NOMO-1 treated with dmso at 0.1 percent for 144 hours (cell line): ENCODE measurements around the gene ATP10B.
"Not testable (repeated sequence)": the region's sequence is repeated elsewhere in the genome, so short reads cannot be mapped to it uniquely, and the experiment has no call there.

Experiments
- DNase-seq: peaks from one replicate; lab custom pipeline; 2025; ENCODE audit not compliant: unreplicated experiment; lab: John Stamatoyannopoulos, UW

ATP10B gene

GRCh38 chr5:160852049-160852448 is at the start of gene ATP10B:
Gene ATP10B (minus strand): TSS chr5:160852211. CDS start chr5:160688074, 164,137 bp downstream.
- DNase-seq = no peak

- DNase-seq = no peak
Observed at GRCh38 chr5:160901656-160902055, 49.6 kb upstream of the ATP10B start.

- no peak for DNase-seq
Observed at GRCh38 chr5:160899735-160900134, 47.7 kb upstream of the ATP10B start.

GRCh38 chr5:160893180-160893964 is 41.4 kb upstream of the ATP10B start:
- DNase-seq = not testable (repeated sequence)

- no peak for DNase-seq
Observed at GRCh38 chr5:160887780-160888179, 35.8 kb upstream of the ATP10B start.

GRCh38 chr5:160873560-160874200 is 21.7 kb upstream of the ATP10B start:
- DNase-seq = not testable (repeated sequence)

- DNase-seq = no peak
Observed at GRCh38 chr5:160869989-160870521, 18.0 kb upstream of the ATP10B start.

GRCh38 chr5:160867976-160868375 is 16.0 kb upstream of the ATP10B start:
- DNase-seq = no peak

GRCh38 chr5:160851451-160851850 is 560 bp downstream of the ATP10B start:
- no peak for DNase-seq

GRCh38 chr5:160850421-160850820 is 1.6 kb downstream of the ATP10B start:
- DNase-seq = no peak

GRCh38 chr5:160847526-160848085 is 4.4 kb downstream of the ATP10B start:
- no peak for DNase-seq

GRCh38 chr5:160846642-160847041 is 5.4 kb downstream of the ATP10B start:
- peak; percentile 41 for DNase-seq

GRCh38 chr5:160844177-160844576 is 7.8 kb downstream of the ATP10B start:
- no peak for DNase-seq

GRCh38 chr5:160843240-160843639 is 8.8 kb downstream of the ATP10B start:
- peak; percentile 42 for DNase-seq

GRCh38 chr5:160837749-160838593 is 14.0 kb downstream of the ATP10B start:
- no peak for DNase-seq

GRCh38 chr5:160837211-160837610 is 14.8 kb downstream of the ATP10B start:
- no peak for DNase-seq

- no peak for DNase-seq
Observed at GRCh38 chr5:160835818-160836528, 16.0 kb downstream of the ATP10B start.

- no peak for DNase-seq
Observed at GRCh38 chr5:160835376-160835775, 16.6 kb downstream of the ATP10B start.

- DNase-seq = no peak
Observed at GRCh38 chr5:160833806-160834205, 18.2 kb downstream of the ATP10B start.

- no peak for DNase-seq
Observed at GRCh38 chr5:160831801-160832200, 20.2 kb downstream of the ATP10B start.
